ENCODE results near the gene CAMTA1. TPM values are rescaled to one million over a fixed set of nuclear protein-coding genes. Genes with fewer than 3 reads are reported as not detected.

The CAMTA1 gene
- total RNA-seq, 1 donor from 2014 or later = 81.6 TPM

GRCh38 chr1:7538033-7538432, 752.8 kb downstream of the CAMTA1 start:
- TF ChIP-seq CTCF (IDR thresholded peaks at IDR 0.05) = no peak
- peak overlapping the region; percentile 34 for H3K27ac Mint-ChIP-seq (ENCODE audit: unreplicated experiment)
- no peaks in the 10 kb centered on the region for H3K9me3 Mint-ChIP-seq (ENCODE audit: unreplicated experiment)
- no peak for DNase-seq (ENCODE audit: extremely low spot score, unreplicated experiment)
- no peaks in the 10 kb centered on the region for H3K36me3 Mint-ChIP-seq (ENCODE audit: unreplicated experiment)
- no peaks in the 10 kb centered on the region for H3K27me3 Mint-ChIP-seq (ENCODE audit: unreplicated experiment)
- H3K4me1 Mint-ChIP-seq (ENCODE audit: unreplicated experiment) = peaks cover 51% of the 10 kb centered on the region
- no peak overlapping the region for H3K4me3 Mint-ChIP-seq (ENCODE audit: unreplicated experiment)

GRCh38 chr1:7538849-7539768, 753.9 kb downstream of the CAMTA1 start:
- no peak for DNase-seq (ENCODE audit: extremely low spot score, unreplicated experiment)

GRCh38 chr1:7539769-7540175, 754.5 kb downstream of the CAMTA1 start:
- H3K4me3 Mint-ChIP-seq (ENCODE audit: unreplicated experiment) = no peak overlapping the region
- H3K9me3 Mint-ChIP-seq (ENCODE audit: unreplicated experiment) = no peaks in the 10 kb centered on the region
- TF ChIP-seq CTCF (IDR thresholded peaks at IDR 0.05) = peak; percentile 44
- H3K27ac Mint-ChIP-seq (ENCODE audit: unreplicated experiment) = no peak overlapping the region
- no peaks in the 10 kb centered on the region for H3K36me3 Mint-ChIP-seq (ENCODE audit: unreplicated experiment)
- H3K27me3 Mint-ChIP-seq (ENCODE audit: unreplicated experiment) = no peaks in the 10 kb centered on the region
- no peak for DNase-seq (ENCODE audit: extremely low spot score, unreplicated experiment)
- peaks cover 37% of the 10 kb centered on the region for H3K4me1 Mint-ChIP-seq (ENCODE audit: unreplicated experiment)

More at GRCh38 chr1:7538849-7539768, 753.9 kb downstream of the CAMTA1 start:
- peak overlapping the region; percentile 32 for H3K27ac Mint-ChIP-seq (ENCODE audit: unreplicated experiment)
- no peaks in the 10 kb centered on the region for H3K36me3 Mint-ChIP-seq (ENCODE audit: unreplicated experiment)
- no peak for TF ChIP-seq CTCF (IDR thresholded peaks at IDR 0.05)
- no peak overlapping the region for H3K4me3 Mint-ChIP-seq (ENCODE audit: unreplicated experiment)
- H3K4me1 Mint-ChIP-seq (ENCODE audit: unreplicated experiment) = peaks cover 44% of the 10 kb centered on the region
- no peaks in the 10 kb centered on the region for H3K9me3 Mint-ChIP-seq (ENCODE audit: unreplicated experiment)
- H3K27me3 Mint-ChIP-seq (ENCODE audit: unreplicated experiment) = no peaks in the 10 kb centered on the region

GRCh38 chr1:7540816-7541215, 755.6 kb downstream of the CAMTA1 start:
- Mint-ChIP-seq H3K27ac (ENCODE audit: unreplicated experiment) (no peak overlapping the region), H3K27me3 (ENCODE audit: unreplicated experiment) (no peaks in the 10 kb centered on the region), H3K4me3 (ENCODE audit: unreplicated experiment) (no peak overlapping the region), H3K36me3 (ENCODE audit: unreplicated experiment) (no peaks in the 10 kb centered on the region), H3K9me3 (ENCODE audit: unreplicated experiment) (no peaks in the 10 kb centered on the region), H3K4me1 (ENCODE audit: unreplicated experiment) (peaks cover 30% of the 10 kb centered on the region)
- TF ChIP-seq CTCF (IDR thresholded peaks at IDR 0.05) = no peak
- no peak for DNase-seq (ENCODE audit: extremely low spot score, unreplicated experiment)

- no peak for TF ChIP-seq CTCF (IDR thresholded peaks at IDR 0.05)
- Mint-ChIP-seq H3K27me3 (ENCODE audit: unreplicated experiment) (no peaks in the 10 kb centered on the region), H3K9me3 (ENCODE audit: unreplicated experiment) (no peaks in the 10 kb centered on the region), H3K27ac (ENCODE audit: unreplicated experiment) (no peak overlapping the region), H3K36me3 (ENCODE audit: unreplicated experiment) (no peaks in the 10 kb centered on the region), H3K4me3 (ENCODE audit: unreplicated experiment) (no peak overlapping the region), H3K4me1 (ENCODE audit: unreplicated experiment) (peaks cover 25% of the 10 kb centered on the region)
- no peak for DNase-seq (ENCODE audit: extremely low spot score, unreplicated experiment)
Observed at GRCh38 chr1:7541629-7542028, 756.4 kb downstream of the CAMTA1 start.
